ENCODE results near the gene LRRIQ4.

The LRRIQ4 gene

DNA sequence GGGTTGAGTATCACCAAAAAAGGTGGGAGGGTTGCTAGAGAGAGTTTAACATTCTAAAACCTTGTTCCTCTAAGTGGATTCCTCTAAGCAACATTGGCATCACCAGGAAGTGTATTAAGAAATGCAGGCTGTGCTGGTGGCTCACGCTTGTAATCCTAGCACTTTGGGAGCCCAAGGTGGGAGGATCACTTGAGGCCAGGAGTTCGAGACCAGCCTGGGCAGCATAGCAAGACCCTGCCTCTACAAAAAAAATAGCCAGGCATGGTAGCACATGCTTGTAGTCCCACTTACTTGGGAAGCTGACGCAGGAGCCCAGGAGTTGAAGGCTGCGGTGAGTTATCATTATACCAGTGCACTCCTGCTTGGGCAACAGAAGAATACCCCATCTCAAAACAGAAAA is 34.8 kb upstream of the LRRIQ4 start:
- no peak overlapping the region for H3K4me3 ChIP-seq (ENCODE audit: low read depth, low read length)
- H3K9me3 ChIP-seq (ENCODE audit: control insufficient read depth, insufficient read depth, low read depth, low read length): no peaks in the 10 kb centered on the region
- ChIA-PET CTCF (interaction anchor here (0.5 to 0.6 kb wide), 2 partner anchors 361 to 1614 kb away, joined by 3 read pairs; no protein-coding TSS in a partner anchor), POLR2A (no interaction called here)
- peaks cover 25 to 83% of the 10 kb centered on the region in 2 experiments for H3K36me3 ChIP-seq (ENCODE audit: control insufficient read depth in 2 of 2, insufficient read depth in 1 of 2, low read length in 2 of 2)
- TF ChIP-seq GLI4 (tag by site-specific recombination; IDR thresholded peaks at IDR 0.05): no peak
- no peak for TF ChIP-seq ZNF621 (tag by site-specific recombination; IDR thresholded peaks at IDR 0.05)
- no peak for TF ChIP-seq GLIS1 (tag by site-specific recombination; IDR thresholded peaks at IDR 0.05)
- no peak for TF ChIP-seq KLF10 (tag by site-specific recombination; IDR thresholded peaks at IDR 0.05)
- TF ChIP-seq ZNF121 (tag by site-specific recombination; IDR thresholded peaks at IDR 0.05): peak; percentile 64; the same call in 1 of the 2 replicates
- H3K27ac ChIP-seq (ENCODE audit: extremely low read depth, low read depth, low read length): no peak overlapping the region
- no peaks in the 10 kb centered on the region for H3K4me1 ChIP-seq (ENCODE audit: control insufficient read depth, insufficient read depth, low read length)

DNA sequence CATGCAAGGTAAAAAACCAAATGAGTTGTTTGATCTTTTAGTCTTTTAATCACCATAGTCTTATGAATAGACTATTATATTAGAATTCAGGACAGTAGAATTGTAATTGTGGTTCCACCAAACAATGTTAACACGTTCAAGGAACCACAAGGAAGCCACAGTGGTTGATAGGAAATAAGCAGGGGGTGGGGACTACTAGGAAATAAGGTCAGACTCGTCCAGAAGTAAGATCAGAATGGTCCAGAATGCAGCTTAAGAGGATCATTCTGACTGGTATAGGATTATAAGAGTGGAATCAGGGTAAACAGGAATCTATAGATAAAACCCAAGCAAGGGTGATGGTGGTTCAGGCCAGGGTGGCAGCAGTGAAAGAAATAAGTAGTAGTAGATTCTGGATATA is 31.9 kb upstream of the LRRIQ4 start:
- Histone ChIP-seq H3K4me3 (ENCODE audit: low read depth, low read length) (no peak overlapping the region), H3K9me3 (ENCODE audit: control insufficient read depth, insufficient read depth, low read depth, low read length) (no peaks in the 10 kb centered on the region), H3K4me1 (ENCODE audit: control insufficient read depth, insufficient read depth, low read length) (no peaks in the 10 kb centered on the region), H3K27ac (ENCODE audit: extremely low read depth, low read depth, low read length) (no peak overlapping the region), H3K36me3 (ENCODE audit: control insufficient read depth in 2 of 2, insufficient read depth in 1 of 2, low read length in 2 of 2) (peaks cover 40 to 90% of the 10 kb centered on the region in 2 experiments)
- ChIA-PET CTCF (no interaction called here), POLR2A (no interaction called here)
- TF ChIP-seq BCL11A (tag by site-specific recombination; IDR thresholded peaks at IDR 0.05; ENCODE audit: low read depth) (no peak), ZNF571 (tag by site-specific recombination; IDR thresholded peaks at IDR 0.05) (no peak), ZNF433 (tag by site-specific recombination; IDR thresholded peaks at IDR 0.05; ENCODE audit: low read depth) (no peak), ZNF660 (tag by site-specific recombination; IDR thresholded peaks at IDR 0.05) (no peak), BCL11B (tag by site-specific recombination; IDR thresholded peaks at IDR 0.05; ENCODE audit: low read depth) (no peak)
- TF ChIP-seq, protein P1, sequence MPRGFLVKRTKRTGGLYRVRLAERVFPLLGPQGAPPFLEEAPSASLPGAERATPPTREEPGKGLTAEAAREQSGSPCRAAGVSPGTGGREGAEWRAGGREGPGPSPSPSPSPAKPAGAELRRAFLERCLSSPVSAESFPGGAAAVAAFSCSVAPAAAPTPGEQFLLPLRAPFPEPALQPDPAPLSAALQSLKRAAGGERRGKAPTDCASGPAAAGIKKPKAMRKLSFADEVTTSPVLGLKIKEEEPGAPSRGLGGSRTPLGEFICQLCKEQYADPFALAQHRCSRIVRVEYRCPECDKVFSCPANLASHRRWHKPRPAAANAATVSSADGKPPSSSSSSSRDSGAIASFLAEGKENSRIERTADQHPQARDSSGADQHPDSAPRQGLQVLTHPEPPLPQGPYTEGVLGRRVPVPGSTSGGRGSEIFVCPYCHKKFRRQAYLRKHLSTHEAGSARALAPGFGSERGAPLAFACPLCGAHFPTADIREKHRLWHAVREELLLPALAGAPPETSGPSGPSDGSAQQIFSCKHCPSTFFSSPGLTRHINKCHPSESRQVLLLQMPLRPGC (tag by site-specific recombination; IDR thresholded peaks at IDR 0.05): no peak
- TF ChIP-seq, protein P2, sequence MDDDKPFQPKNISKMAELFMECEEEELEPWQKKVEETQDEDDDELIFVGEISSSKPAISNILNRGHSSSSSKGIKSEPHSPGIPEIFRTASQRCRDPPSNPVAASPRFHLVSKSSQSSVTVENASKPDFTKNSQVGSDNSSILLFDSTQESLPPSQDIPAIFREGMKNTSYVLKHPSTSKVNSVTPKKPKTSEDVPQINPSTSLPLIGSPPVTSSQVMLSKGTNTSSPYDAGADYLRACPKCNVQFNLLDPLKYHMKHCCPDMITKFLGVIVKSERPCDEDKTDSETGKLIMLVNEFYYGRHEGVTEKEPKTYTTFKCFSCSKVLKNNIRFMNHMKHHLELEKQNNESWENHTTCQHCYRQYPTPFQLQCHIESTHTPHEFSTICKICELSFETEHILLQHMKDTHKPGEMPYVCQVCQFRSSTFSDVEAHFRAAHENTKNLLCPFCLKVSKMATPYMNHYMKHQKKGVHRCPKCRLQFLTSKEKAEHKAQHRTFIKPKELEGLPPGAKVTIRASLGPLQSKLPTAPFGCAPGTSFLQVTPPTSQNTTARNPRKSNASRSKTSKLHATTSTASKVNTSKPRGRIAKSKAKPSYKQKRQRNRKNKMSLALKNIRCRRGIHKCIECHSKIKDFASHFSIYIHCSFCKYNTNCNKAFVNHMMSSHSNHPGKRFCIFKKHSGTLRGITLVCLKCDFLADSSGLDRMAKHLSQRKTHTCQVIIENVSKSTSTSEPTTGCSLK (tag by site-specific recombination; IDR thresholded peaks at IDR 0.05): no peak

DNA sequence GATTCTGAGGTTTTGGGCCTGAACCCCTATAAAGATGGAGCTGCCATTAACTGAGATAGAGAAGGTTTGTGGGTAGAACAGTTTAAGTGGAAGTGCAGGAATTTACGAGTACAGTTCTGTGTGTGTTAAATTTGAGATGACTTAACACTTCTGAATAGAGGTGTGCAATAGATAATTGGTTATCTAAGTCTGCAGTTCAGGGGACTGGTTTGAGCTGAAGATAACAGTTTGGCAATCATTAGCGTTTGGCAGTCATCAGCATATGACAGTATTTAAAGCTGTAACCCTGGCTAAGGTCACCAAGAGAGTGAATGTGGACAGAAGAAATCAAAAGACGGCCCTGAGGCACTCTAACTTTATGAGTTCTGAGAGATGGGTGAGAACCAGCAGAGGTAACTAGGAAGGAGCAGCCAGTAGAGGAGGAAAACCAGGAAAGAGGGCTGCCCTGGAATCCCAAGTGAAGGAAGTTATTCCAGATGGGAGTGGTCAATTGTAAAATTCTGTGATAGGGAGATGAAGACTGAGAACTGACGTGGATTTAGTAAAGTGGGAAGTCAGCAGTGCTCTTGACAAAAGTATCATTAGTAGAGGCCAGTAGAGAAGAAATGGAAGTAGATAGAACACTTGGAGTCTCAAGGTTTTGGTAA is 31.3 kb upstream of the LRRIQ4 start:
- H3K4me1 ChIP-seq (ENCODE audit: control insufficient read depth, insufficient read depth, low read length): no peaks in the 10 kb centered on the region
- POLR2A ChIA-PET: no interaction called here
- H3K36me3 ChIP-seq (ENCODE audit: control insufficient read depth in 2 of 2, insufficient read depth in 1 of 2, low read length in 2 of 2): peaks cover 40 to 90% of the 10 kb centered on the region in 2 experiments
- peak; percentile 20; the same call in 1 of the 2 replicates for TF ChIP-seq ZNF664 (tag by site-specific recombination; IDR thresholded peaks at IDR 0.05)
- TF ChIP-seq, protein P3, sequence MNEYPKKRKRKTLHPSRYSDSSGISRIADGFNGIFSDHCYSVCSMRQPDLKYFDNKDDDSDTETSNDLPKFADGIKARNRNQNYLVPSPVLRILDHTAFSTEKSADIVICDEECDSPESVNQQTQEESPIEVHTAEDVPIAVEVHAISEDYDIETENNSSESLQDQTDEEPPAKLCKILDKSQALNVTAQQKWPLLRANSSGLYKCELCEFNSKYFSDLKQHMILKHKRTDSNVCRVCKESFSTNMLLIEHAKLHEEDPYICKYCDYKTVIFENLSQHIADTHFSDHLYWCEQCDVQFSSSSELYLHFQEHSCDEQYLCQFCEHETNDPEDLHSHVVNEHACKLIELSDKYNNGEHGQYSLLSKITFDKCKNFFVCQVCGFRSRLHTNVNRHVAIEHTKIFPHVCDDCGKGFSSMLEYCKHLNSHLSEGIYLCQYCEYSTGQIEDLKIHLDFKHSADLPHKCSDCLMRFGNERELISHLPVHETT (tag by site-specific recombination; IDR thresholded peaks at IDR 0.05): no peak
- CTCF ChIA-PET: no interaction called here
- no peak overlapping the region for H3K27ac ChIP-seq (ENCODE audit: extremely low read depth, low read depth, low read length)
- no peaks in the 10 kb centered on the region for H3K9me3 ChIP-seq (ENCODE audit: control insufficient read depth, insufficient read depth, low read depth, low read length)
- H3K4me3 ChIP-seq (ENCODE audit: low read depth, low read length): no peak overlapping the region

Data from HEK293 (cell line).